ENCODE data around the gene CLMN. TPM values are rescaled to one million over a fixed set of nuclear protein-coding genes. Genes with fewer than 3 reads are reported as not detected.

The CLMN gene
- total and polyA plus RNA-seq, 2 donors (not counting 3 experiments of a cell fraction or from before 2014, with no cell fraction given): 0.72 to 9.6 TPM

DNA sequence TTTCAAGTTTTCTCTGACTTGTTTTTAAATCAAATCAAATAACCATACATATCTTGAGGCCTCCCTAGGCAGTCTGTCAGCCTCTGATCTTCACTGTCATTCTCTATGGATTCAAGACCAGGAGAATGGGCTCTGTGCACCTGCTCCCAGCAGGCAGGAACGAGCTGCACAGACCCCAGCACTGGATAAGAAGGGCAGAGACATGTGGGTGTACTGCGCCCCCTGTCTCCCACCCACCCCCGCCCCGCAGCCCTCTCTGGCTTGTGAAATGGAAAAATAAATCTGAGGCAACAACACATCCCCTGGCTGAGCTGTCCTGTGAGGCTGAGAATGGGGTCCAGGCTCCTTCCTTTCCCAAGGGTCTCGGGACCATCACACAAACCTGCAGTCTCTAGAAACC is 26.3 kb downstream of the CLMN start:
- Histone ChIP-seq H3K36me3 (ENCODE audit: control insufficient read depth in 2 of 2, extremely low read depth in 1 of 2, insufficient read depth in 2 of 2, low read length in 2 of 2) (no peaks in the 10 kb centered on the region), H3K9ac (replicated peaks; ENCODE audit: extremely low read depth, insufficient read depth, low read length) (no peak overlapping the region), H4K20me1 (replicated peaks; ENCODE audit: control insufficient read depth, extremely low read depth, insufficient read depth, low read length) (no peaks in the 10 kb centered on the region), H3K9me3 (replicated peaks; ENCODE audit: control insufficient read depth, insufficient read depth, low read length) (no peaks in the 10 kb centered on the region), H3K4me1 (ENCODE audit: control insufficient read depth, extremely low read depth, insufficient read depth, low read length) (peaks cover 13% of the 10 kb centered on the region), H3K4me3 (replicated peaks in 1 of 3; ENCODE audit: insufficient read depth in 1 of 3, low read depth in 1 of 3, low read length in 3 of 3) (no peak overlapping the region), H3K4me2 (ENCODE audit: insufficient read depth, low read length) (no peak overlapping the region), H3K79me2 (ENCODE audit: control insufficient read depth, insufficient read depth, low read length) (no peaks in the 10 kb centered on the region), H3K27ac (ENCODE audit: insufficient read depth, low read depth, low read length) (no peak overlapping the region), H2AFZ (ENCODE audit: low read depth, low read length) (no peak overlapping the region), H3K27me3 (ENCODE audit: control insufficient read depth in 2 of 2, insufficient read depth in 2 of 2, low read length in 2 of 2) (no peaks in the 10 kb centered on the region), H3K9me1 (replicated peaks; ENCODE audit: control insufficient read depth, extremely low read depth, insufficient read depth, low read length) (no peaks in the 10 kb centered on the region)
- dilution Hi-C loops (cut with MboI; ENCODE audit: extremely low pct_ligation_motif_present, low sequenced_read_pairs): no loop called here
- no TSS peak for BruUV-seq (replicated peaks)
- ChIA-PET CTCF (no interaction called here), POLR2A (no interaction called here)
- FAIRE-seq (no peak), DNase-seq (ENCODE audit: low read depth, low spot score) (no peak)
- intact Hi-C loops (cut with micrococcal nuclease): no loop called here
- TF ChIP-seq FOS (IDR thresholded peaks at IDR 0.05; ENCODE audit: borderline replicate concordance, insufficient read depth, low read length): no peak
- no peak for TF ChIP-seq GATA2 (IDR thresholded peaks at IDR 0.05; ENCODE audit: insufficient read depth, insufficient read length, low read depth, low read length)
- no peak for TF ChIP-seq POLR2A (IDR thresholded peaks at IDR 0.05; ENCODE audit: low read depth, low read length)
- TF ChIP-seq EZH2 (IDR thresholded peaks at IDR 0.05; ENCODE audit: borderline replicate concordance, low read depth, low read length, severe bottlenecking): no peak
- TF ChIP-seq, protein P1, sequence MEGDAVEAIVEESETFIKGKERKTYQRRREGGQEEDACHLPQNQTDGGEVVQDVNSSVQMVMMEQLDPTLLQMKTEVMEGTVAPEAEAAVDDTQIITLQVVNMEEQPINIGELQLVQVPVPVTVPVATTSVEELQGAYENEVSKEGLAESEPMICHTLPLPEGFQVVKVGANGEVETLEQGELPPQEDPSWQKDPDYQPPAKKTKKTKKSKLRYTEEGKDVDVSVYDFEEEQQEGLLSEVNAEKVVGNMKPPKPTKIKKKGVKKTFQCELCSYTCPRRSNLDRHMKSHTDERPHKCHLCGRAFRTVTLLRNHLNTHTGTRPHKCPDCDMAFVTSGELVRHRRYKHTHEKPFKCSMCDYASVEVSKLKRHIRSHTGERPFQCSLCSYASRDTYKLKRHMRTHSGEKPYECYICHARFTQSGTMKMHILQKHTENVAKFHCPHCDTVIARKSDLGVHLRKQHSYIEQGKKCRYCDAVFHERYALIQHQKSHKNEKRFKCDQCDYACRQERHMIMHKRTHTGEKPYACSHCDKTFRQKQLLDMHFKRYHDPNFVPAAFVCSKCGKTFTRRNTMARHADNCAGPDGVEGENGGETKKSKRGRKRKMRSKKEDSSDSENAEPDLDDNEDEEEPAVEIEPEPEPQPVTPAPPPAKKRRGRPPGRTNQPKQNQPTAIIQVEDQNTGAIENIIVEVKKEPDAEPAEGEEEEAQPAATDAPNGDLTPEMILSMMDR (IDR thresholded peaks at IDR 0.05; ENCODE audit: extremely low read depth in 1 of 2, insufficient read depth in 1 of 2, low read depth in 1 of 2, low read length in 2 of 2): no peak
- TF ChIP-seq JUN (IDR thresholded peaks at IDR 0.05; ENCODE audit: borderline replicate concordance, insufficient read depth, insufficient read length, low read depth): no peak
- TF ChIP-seq, protein P2, sequence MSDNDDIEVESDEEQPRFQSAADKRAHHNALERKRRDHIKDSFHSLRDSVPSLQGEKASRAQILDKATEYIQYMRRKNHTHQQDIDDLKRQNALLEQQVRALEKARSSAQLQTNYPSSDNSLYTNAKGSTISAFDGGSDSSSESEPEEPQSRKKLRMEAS (IDR thresholded peaks at IDR 0.05; ENCODE audit: insufficient read depth, insufficient read length): no peak
- TF ChIP-seq MYC (IDR thresholded peaks at IDR 0.05; ENCODE audit: low read depth, low read length): no peak
- TF ChIP-seq POLR2AphosphoS5 (IDR thresholded peaks at IDR 0.05; ENCODE audit: insufficient read depth, low read depth, low read length): no peak
